ENCODE measurements around the gene HAPSTR1.

DNA sequence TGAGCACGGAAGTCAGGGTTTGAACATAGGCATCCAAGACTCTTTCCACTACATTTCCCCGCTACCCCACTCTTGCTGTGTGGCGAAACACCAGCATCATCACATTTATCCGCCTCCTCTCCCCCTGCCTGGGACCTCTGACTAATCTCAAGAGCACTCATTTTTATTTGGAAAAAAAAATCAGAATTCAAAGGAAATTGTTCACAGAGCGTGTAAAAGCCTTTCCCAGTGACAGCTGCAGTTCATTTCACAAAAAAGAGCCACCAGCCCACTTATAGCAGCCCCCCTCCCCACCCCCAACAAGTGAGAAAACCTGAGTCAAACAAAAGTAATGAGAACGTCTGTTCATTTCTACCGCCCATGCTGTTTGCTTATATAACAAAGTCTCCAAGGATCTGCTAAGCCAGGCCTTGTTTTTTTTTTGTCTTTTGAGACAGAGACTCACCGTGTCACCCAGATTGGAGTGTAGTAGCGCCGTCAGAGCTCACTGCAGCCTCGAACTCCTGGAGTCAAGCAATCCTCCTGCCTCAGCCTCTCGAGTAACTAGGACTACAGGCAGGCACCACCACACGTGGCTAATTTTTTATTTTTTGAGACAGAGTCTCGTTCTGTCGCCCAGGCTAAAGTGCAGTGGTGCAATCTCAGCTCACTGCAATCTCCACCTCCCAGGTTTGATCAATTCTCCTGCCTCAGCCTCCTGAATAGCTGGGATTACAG, 48.3 kb upstream of the HAPSTR1 start:
- TF ChIP-seq, protein P1, sequence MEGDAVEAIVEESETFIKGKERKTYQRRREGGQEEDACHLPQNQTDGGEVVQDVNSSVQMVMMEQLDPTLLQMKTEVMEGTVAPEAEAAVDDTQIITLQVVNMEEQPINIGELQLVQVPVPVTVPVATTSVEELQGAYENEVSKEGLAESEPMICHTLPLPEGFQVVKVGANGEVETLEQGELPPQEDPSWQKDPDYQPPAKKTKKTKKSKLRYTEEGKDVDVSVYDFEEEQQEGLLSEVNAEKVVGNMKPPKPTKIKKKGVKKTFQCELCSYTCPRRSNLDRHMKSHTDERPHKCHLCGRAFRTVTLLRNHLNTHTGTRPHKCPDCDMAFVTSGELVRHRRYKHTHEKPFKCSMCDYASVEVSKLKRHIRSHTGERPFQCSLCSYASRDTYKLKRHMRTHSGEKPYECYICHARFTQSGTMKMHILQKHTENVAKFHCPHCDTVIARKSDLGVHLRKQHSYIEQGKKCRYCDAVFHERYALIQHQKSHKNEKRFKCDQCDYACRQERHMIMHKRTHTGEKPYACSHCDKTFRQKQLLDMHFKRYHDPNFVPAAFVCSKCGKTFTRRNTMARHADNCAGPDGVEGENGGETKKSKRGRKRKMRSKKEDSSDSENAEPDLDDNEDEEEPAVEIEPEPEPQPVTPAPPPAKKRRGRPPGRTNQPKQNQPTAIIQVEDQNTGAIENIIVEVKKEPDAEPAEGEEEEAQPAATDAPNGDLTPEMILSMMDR (IDR thresholded peaks at IDR 0.05): no peak
- no peak for TF ChIP-seq POLR2A (IDR thresholded peaks at IDR 0.05)
